SK-N-MC (cell line): ENCODE results near the gene DFFA.
"Not testable (repeated sequence)": the region's sequence is repeated elsewhere in the genome, so short reads cannot be mapped to it uniquely, and the experiment has no call there.

ENCODE experiments used
- DNase-seq: peaks from one replicate; pipeline ENCODE4 v3.0.0-alpha.2; 2011; ENCODE audit warnings: low read depth, low spot score
- H3K27ac ChIP-seq: fragments of 200-600 bp; sonication (generic); 2 replicates; pipeline ENCODE4 v1.5.1; 2016; ENCODE audit warnings: mixed run types
- H3K36me3 ChIP-seq: fragments of 200-600 bp; sonication (generic); 2 replicates; pipeline ENCODE4 v1.6.1; 2017; ENCODE audit warnings: antibody characterized with exemption, low read length, mixed read lengths; ENCODE audit not compliant: insufficient read depth
- H3K4me3 ChIP-seq: fragments of 200-600 bp; sonication (generic); 2 replicates; pipeline ENCODE4 v1.5.1; 2016
- H3K9ac ChIP-seq: fragments of 200-600 bp; sonication (generic); 2 replicates; pipeline ENCODE4 v1.8.0; 2017; ENCODE audit warnings: mixed run types, mixed read lengths; ENCODE audit not compliant: insufficient read length
- H3K9me3 ChIP-seq: fragments of 200-600 bp; sonication (generic); 2 replicates; pipeline ENCODE4 v1.6.1; 2017; ENCODE audit warnings: low read depth, mild to moderate bottlenecking, antibody characterized with exemption, low read length, moderate library complexity, mixed read lengths
- EZH2 ChIP-seq: fragments of 200-600 bp; sonication (generic); IDR thresholded peaks from one replicate; pipeline ENCODE4 v1.6.1; 2017; ENCODE audit warnings: antibody characterized with exemption
- FOXP2 ChIP-seq: optimal IDR thresholded peaks from 2 replicates; pipeline ENCODE3; 2011; ENCODE audit warnings: mild to moderate bottlenecking, moderate library complexity; ENCODE audit not compliant: insufficient read depth; ENCODE audit errors: extremely low read length, control extremely low read depth
- POLR2AphosphoS5 ChIP-seq: IDR thresholded peaks from 2 replicates; pipeline ENCODE4 v1.6.1; 2012; ENCODE audit warnings: mild to moderate bottlenecking, low read depth, low read length, borderline replicate concordance

The DFFA gene

DNA sequence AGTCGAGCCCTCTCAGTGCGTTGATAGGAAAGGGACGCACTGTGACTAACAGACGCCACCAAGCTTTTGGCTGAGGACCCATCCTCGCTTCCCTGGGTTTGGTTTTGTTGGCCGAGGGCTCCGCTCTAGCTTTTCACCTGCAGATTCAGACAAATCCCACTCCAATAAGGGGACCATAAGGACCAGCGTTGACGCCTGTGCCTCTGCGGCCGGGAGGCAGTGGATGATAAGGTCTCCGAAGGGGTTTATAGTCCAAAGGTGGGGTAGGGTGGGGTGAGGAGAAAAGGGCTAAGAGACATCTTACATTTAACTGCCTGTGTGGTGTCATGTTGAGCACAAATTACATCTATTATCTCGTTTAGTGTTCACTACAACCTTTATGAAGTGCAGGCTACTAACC lies 3.2 kb upstream of the DFFA start:
- Histone ChIP-seq H3K4me3 (peak overlapping the region; percentile 85), H3K9me3 (no peaks in the 10 kb centered on the region), H3K9ac (peak overlapping the region; percentile 78), H3K36me3 (peaks cover 6% of the 10 kb centered on the region; the same call in 1 of the 2 replicates), H3K27ac (no peak overlapping the region)
- no peak for TF ChIP-seq EZH2
- no peak for TF ChIP-seq POLR2AphosphoS5
- no peak for TF ChIP-seq FOXP2
- no peak for DNase-seq

DNA sequence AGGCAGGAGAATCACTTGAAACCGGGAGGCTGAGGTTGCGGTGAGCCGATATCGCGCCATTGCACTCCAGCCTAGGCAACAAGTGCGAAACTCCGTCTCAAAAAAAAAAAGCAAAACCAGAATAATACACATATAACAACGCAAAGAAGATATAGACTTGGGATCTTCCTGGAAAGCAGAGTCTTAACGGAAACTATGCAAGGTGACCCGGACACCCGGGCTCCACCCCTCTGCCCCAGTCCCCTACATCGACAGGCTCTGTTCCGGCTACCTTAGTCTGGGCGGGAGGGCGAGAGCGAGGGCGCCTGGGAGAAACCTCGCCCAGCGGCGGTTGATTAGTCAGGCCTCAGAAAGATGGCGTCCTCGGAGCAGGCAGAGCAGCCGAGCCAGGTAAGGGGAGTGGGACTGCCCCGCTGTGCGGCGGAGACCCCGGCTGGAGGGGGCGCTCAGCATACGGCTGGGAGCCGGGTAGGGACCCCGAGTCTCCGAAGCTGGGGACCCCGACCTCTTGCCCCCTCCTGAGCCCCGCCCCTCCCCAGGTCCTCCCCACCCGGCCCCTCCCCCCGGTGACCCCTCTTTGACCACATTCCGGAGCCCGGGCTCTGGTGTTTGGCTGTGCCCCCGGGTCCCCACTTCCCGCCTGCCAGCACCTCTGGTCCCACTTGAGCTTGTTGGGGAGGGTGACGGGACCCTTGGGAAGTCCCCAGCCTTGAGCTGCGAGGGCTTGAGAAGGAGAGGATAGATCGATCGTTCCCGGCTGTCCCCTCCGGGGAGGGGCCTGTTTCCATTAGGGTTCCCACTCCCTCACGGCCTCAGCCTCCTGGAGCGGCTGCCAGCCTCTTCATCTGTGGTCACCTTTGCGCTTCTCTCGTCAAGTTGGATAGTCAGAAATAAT lies 2.5 kb upstream of the DFFA start, which contains the start of gene PEX14:
Gene PEX14 (plus strand): TSS at position 338 of the 895 bp plus-strand sequence. CDS start 17 bp downstream, at position 355.
- peak; percentile 35 for DNase-seq
- H3K9ac ChIP-seq, result peak within 1 kb of the TSS; percentile 78
- H3K36me3 ChIP-seq, result peaks cover 9% of the 10 kb centered on the region; the same call in 1 of the 2 replicates
- H3K9me3 ChIP-seq, result no peaks in the 10 kb centered on the region
- 0 out of 2 replicates have a peak within 1 kb of the TSS, but pooled peaks have one; percentile 2 for H3K27ac ChIP-seq
- TF ChIP-seq EZH2 (no peak), POLR2AphosphoS5 (peak; percentile 88)
- peak within 1 kb of the TSS; percentile 85 for H3K4me3 ChIP-seq

DNA sequence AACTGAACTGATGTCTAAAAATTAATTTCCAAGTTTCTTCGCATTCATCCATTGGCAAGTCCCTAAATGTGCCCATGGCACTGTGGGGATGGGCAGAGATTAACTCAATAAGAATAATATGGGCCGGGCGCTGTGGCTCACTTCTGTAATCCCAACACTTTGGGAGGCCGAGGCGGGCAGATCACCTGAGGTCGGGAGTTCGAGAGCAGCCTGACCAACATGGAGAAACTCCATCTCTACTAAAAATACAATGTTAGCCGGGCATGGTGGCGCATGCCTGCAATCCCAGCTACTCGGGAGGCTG lies 1.9 kb upstream of the DFFA start:
- not testable (repeated sequence) for H3K9ac ChIP-seq, H3K9me3 ChIP-seq, H3K27ac ChIP-seq, DNase-seq
- Histone ChIP-seq H3K4me3 (peak overlapping the region; percentile 85), H3K36me3 (peaks cover 11% of the 10 kb centered on the region)

DNA sequence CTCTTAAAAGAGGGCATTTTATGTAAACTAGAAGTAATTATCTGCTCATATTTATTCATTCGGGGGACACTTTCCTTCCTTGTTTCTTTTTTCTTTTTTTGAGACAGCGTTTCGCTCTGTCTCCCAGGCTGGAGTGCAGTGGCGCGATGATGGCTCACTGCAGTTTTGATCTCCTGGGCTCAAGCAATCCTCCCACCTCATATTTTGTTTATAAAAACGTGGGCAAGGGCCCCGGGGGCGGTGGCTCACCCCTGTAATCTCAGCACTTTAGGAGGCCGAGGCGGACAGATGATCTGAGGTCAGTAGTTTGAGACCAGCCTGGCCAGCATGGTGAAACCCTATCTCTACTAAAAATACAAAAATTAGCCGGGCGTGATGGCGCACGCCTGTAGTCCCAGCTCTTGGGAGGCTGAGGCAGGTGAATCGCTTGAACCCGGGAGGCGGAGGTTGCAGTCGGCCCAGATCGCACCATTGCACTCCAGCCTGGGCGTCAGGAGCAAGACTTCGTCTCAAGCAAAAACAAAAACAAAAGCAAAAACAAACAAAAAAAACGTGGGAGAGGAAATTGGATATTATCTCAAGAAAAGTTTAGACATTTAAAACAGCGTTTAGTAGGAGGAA lies 926 bp upstream of the DFFA start:
- TF ChIP-seq POLR2AphosphoS5 (no peak), FOXP2 (no peak), EZH2 (no peak)
- H3K36me3 ChIP-seq, result peaks cover 21% of the 10 kb centered on the region

DNA sequence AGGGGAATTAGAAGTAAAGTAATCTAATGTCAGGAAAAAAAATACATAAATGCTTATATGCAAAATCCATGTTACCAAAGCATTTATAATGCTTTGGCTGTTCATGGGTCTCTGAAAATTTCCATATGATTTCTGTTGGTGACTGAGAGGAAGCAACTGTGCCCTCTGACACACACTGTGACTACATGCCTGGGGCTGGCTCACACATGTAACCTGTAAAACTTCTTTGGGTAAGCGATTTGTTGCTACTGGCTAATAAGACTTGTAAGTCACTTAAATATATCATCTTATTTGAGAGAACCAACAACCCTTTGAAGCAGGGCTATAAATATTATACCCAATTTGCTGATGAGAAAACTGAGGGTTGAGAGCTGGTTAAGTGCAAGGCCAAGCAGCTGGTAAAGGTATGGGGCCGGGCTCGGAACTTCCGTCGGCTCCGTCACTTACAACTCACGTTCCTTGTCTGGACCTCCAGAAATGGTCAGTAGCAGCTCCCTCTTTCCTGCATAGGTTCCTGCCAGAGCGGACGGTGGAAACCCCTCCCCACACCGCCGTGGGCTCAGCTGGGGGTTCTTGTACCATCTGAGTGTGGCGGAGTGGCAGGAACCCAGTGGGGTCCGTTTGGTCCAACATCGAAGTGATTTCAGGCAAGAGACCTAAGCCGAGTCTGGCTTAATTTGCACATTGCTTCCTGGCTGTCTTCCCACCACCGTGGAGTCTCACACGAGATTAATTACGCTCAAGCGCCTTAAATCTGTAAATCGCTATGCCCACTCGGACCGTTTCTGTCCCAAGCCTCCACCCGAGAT lies 714 bp downstream of the DFFA start:
- Histone ChIP-seq H3K36me3 (peaks cover 31% of the 10 kb centered on the region), H3K27ac (peak overlapping the region; percentile 22; the same call in 1 of the 2 replicates), H3K9ac (peak overlapping the region; percentile 89), H3K4me3 (peak overlapping the region; percentile 96), H3K9me3 (no peaks in the 10 kb centered on the region)
- no peak for DNase-seq
- TF ChIP-seq POLR2AphosphoS5 (no peak), FOXP2 (no peak), EZH2 (no peak)

More for the DNA sequence above, 926 bp upstream of the DFFA start:
- Histone ChIP-seq H3K27ac (peak overlapping the region; percentile 94), H3K9ac (peak overlapping the region; percentile 86), H3K4me3 (peak overlapping the region; percentile 96), H3K9me3 (no peaks in the 10 kb centered on the region)
- no peak for DNase-seq

DNA sequence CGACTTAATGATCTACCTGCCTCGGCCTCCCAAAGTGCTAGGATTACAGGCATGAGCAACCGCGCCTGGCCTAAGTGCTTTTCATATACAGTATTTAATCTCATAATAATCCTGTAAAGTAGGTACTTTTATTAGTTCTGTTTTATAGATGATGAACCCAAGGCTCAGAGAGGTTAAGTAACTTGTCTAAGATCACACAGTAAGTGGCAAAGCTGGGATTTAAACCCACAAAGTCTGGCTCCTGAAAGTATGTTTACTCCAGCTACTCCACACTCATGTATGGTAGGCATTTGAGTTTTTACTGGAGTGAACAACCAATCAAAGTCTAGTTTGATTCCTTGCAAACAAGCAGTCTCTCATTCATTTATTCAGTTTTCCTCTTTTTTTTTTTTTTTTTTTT lies 2.3 kb downstream of the DFFA start:
- no peaks in the 10 kb centered on the region for H3K9me3 ChIP-seq
- no peak overlapping the region for H3K4me3 ChIP-seq
- DNase-seq, result no peak
- TF ChIP-seq FOXP2 (no peak), POLR2AphosphoS5 (no peak), EZH2 (no peak)
- no peak overlapping the region for H3K27ac ChIP-seq
- peaks cover 41% of the 10 kb centered on the region for H3K36me3 ChIP-seq
- no peak overlapping the region for H3K9ac ChIP-seq

DNA sequence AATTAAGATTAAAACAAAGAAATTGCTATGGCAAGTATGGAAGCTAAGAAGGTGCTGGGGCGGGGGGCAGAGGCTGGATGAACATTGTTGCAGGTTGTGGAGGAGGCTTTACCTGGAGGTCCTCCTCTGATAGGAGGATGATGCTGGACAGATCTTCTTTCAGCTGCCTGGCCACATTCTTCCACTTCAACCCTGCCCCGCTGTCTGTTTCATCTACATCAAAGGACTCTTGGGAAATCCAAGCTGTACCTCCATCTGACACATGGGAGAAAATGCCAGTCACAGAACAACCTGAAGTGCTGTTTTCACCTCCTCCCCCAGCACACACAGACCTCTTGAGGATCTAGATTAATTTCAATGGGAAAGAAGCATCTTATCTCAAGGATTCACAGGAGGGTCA lies 5.3 kb downstream of the DFFA start:
- no peak overlapping the region for H3K9ac ChIP-seq
- H3K4me3 ChIP-seq, result no peak overlapping the region
- TF ChIP-seq FOXP2 (no peak), POLR2AphosphoS5 (no peak), EZH2 (no peak)
- H3K36me3 ChIP-seq, result peaks cover 60% of the 10 kb centered on the region
- no peak overlapping the region for H3K27ac ChIP-seq
- no peak for DNase-seq
- no peaks in the 10 kb centered on the region for H3K9me3 ChIP-seq

DNA sequence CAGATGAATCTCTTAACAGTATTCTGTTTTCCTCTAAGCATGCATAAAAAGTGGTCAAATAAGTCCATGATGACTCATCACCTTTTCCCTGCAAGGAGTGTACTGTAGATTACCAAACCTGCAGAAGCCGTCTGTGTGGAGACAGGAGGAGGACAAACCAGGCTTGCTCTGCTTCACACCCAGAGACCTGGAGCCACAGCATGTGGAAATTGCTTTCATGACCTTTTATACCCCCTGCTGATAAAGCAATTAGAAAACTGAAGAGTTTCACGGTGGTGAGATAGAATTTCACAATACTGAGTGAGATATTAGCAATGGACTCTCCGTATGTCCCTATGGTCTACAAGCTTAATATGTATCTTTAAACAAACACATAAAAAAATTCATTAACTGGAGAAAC lies 13.1 kb downstream of the DFFA start:
- Histone ChIP-seq H3K27ac (peak overlapping the region; percentile 56; the same call in 1 of the 2 replicates), H3K9me3 (no peaks in the 10 kb centered on the region), H3K4me3 (no peak overlapping the region), H3K36me3 (peaks cover 29% of the 10 kb centered on the region), H3K9ac (no peak overlapping the region)
- no peak for DNase-seq
- TF ChIP-seq POLR2AphosphoS5 (no peak), EZH2 (no peak), FOXP2 (no peak)
